Measurements from ENCODE around the gene HOMEZ.

HOMEZ gene

DNA sequence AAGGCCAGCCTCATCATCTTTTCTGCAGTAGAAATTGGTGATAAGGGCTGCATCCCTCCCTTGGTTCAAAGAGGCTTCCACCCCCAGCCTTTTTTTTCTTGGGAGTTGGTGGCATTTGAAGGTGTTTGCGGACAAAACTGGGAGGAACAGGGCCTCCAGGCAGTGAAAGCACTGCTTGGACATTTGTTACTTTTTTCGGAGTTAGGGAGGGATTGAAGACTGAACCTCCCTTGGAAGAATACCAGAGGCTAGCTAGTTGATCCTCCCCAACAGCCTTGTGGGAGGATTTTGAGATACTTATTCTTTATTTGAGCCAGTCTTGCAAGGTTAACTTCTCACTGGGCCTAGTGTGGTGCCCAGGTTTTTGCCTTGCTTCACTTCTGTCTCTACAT lies 38.5 kb upstream of the HOMEZ start:
- Histone ChIP-seq H3K9me3 (ENCODE audit: control extremely low read depth in 1 of 5, control insufficient read depth in 4 of 5, insufficient read depth in 2 of 5, low read depth in 1 of 5, low read length in 4 of 5) (no peaks in the 10 kb centered on the region), H3K4me3 (ENCODE audit: control insufficient read depth in 1 of 7, extremely low read depth in 1 of 7, insufficient read depth in 4 of 7, low read depth in 2 of 7, low read length in 6 of 7) (no peak overlapping the region), H3K36me3 (ENCODE audit: control insufficient read depth in 4 of 4, insufficient read depth in 4 of 4, low read length in 3 of 4) (peaks cover 13 to 29% (median 25%) of the 10 kb centered on the region in 4 experiments), H3K4me1 (ENCODE audit: control extremely low read depth in 1 of 4, control insufficient read depth in 4 of 4, insufficient read depth in 4 of 4, low read length in 3 of 4) (peaks cover 8 to 25% (median 22%) of the 10 kb centered on the region in 4 experiments), H3K27ac (ENCODE audit: insufficient read depth in 1 of 2, low read depth in 1 of 2, low read length in 2 of 2, poor library complexity in 1 of 2, severe bottlenecking in 2 of 2) (no peak overlapping the region), H3K27me3 (replicated peaks in 2 of 5; ENCODE audit: control insufficient read depth in 4 of 5, insufficient read depth in 5 of 5, low read length in 4 of 5) (no peaks in the 10 kb centered on the region)
- ChIA-PET CTCF (interaction anchor here (0.7 to 1.6 kb wide), 4 partner anchors 9 to 55 kb away, joined by 3 to 4 read pairs (median 3); no protein-coding TSS in a partner anchor), POLR2A (no interaction called here)
- 100% methylated on average over 2 of the region's 2 CpGs for WGBS (ENCODE audit: insufficient coverage)
- DNase-seq, result no peak

DNA sequence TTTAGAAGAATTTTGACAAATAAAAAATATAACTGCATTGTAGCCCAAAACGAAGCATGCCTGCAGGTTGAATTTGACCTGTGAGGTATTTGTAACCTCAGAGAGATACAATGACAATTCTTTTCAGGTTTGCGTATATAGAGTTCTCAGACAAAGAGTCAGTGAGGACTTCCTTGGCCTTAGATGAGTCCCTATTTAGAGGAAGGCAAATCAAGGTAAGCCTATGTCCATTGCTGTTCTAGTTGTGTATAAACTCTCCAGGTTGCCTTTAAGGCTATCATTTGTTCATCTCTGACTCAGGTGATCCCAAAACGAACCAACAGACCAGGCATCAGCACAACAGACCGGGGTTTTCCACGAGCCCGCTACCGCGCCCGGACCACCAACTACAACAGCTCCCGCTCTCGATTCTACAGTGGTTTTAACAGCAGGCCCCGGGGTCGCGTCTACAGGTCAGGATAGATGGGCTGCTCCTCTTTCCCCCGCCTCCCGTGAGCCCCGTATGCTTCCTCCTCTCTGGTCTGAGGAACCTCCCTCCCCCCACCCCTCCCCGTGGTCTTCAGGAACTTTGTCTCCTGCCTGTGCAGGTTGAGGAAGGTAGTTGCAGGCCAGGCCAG lies 38.0 kb upstream of the HOMEZ start:
- peaks cover 13 to 29% (median 25%) of the 10 kb centered on the region in 4 experiments for H3K36me3 ChIP-seq (ENCODE audit: control insufficient read depth in 4 of 4, insufficient read depth in 4 of 4, low read length in 3 of 4)
- peaks cover 8 to 25% (median 22%) of the 10 kb centered on the region in 4 experiments for H3K4me1 ChIP-seq (ENCODE audit: control extremely low read depth in 1 of 4, control insufficient read depth in 4 of 4, insufficient read depth in 4 of 4, low read length in 3 of 4)
- 91% methylated on average over 14 of the region's 18 CpGs for WGBS (ENCODE audit: insufficient coverage)
- DNase-seq, result no peak
- H3K27ac ChIP-seq (ENCODE audit: insufficient read depth in 1 of 2, low read depth in 1 of 2, low read length in 2 of 2, poor library complexity in 1 of 2, severe bottlenecking in 2 of 2), result no peak overlapping the region
- ChIA-PET POLR2A (no interaction called here), CTCF (interaction anchor here (1.1 to 9.1 kb wide), 6 partner anchors 9 to 236 kb away, joined by 3 to 177 read pairs (median 4); partner anchors contain the start of genes BCL2L2 and PPP1R3E)
- H3K27me3 ChIP-seq (replicated peaks in 2 of 5; ENCODE audit: control insufficient read depth in 4 of 5, insufficient read depth in 5 of 5, low read length in 4 of 5), result no peaks in the 10 kb centered on the region
- H3K9me3 ChIP-seq (ENCODE audit: control extremely low read depth in 1 of 5, control insufficient read depth in 4 of 5, insufficient read depth in 2 of 5, low read depth in 1 of 5, low read length in 4 of 5), result no peaks in the 10 kb centered on the region
- H3K4me3 ChIP-seq (ENCODE audit: control insufficient read depth in 1 of 7, extremely low read depth in 1 of 7, insufficient read depth in 4 of 7, low read depth in 2 of 7, low read length in 6 of 7), result no peak overlapping the region

- H3K27me3 ChIP-seq (replicated peaks in 2 of 5; ENCODE audit: control insufficient read depth in 4 of 5, insufficient read depth in 5 of 5, low read length in 4 of 5), result no peaks in the 10 kb centered on the region
- peaks cover 13 to 29% (median 25%) of the 10 kb centered on the region in 4 experiments for H3K36me3 ChIP-seq (ENCODE audit: control insufficient read depth in 4 of 4, insufficient read depth in 4 of 4, low read length in 3 of 4)
- DNase-seq, result no peak
- ChIA-PET CTCF (interaction anchor here (0.6 to 9.1 kb wide), 14 partner anchors 12 to 241 kb away, joined by 3 to 177 read pairs (median 4); partner anchors contain the start of genes BCL2L2, CMTM5, HOMEZ and PPP1R3E), POLR2A (interaction anchor here (0.7 to 2.9 kb wide), 4 partner anchors 16 to 156 kb away, joined by 3 to 38 read pairs (median 8); partner anchors contain the start of genes BCL2L2 and PPP1R3E)
- H3K9me3 ChIP-seq (ENCODE audit: control extremely low read depth in 1 of 5, control insufficient read depth in 4 of 5, insufficient read depth in 2 of 5, low read depth in 1 of 5, low read length in 4 of 5), result no peaks in the 10 kb centered on the region
- peaks cover 8 to 25% (median 22%) of the 10 kb centered on the region in 4 experiments for H3K4me1 ChIP-seq (ENCODE audit: control extremely low read depth in 1 of 4, control insufficient read depth in 4 of 4, insufficient read depth in 4 of 4, low read length in 3 of 4)
- peak overlapping the region; percentile 89 to 92 for H3K27ac ChIP-seq (ENCODE audit: insufficient read depth in 1 of 2, low read depth in 1 of 2, low read length in 2 of 2, poor library complexity in 1 of 2, severe bottlenecking in 2 of 2)
- WGBS (ENCODE audit: insufficient coverage), result 85% methylated on average over 5 of the region's 10 CpGs
- H3K4me3 ChIP-seq (ENCODE audit: control insufficient read depth in 1 of 7, extremely low read depth in 1 of 7, insufficient read depth in 4 of 7, low read depth in 2 of 7, low read length in 6 of 7), result peak overlapping the region; percentile 66 to 93 (median 83)
Measured at GRCh38 chr14:23322568-23323517, 36.9 kb upstream of the HOMEZ start.

- Histone ChIP-seq H3K27me3 (replicated peaks in 2 of 5; ENCODE audit: control insufficient read depth in 4 of 5, insufficient read depth in 5 of 5, low read length in 4 of 5) (no peaks in the 10 kb centered on the region), H3K27ac (ENCODE audit: insufficient read depth in 1 of 2, low read depth in 1 of 2, low read length in 2 of 2, poor library complexity in 1 of 2, severe bottlenecking in 2 of 2) (peak overlapping the region; percentile 89 to 92), H3K4me3 (ENCODE audit: control insufficient read depth in 1 of 7, extremely low read depth in 1 of 7, insufficient read depth in 4 of 7, low read depth in 2 of 7, low read length in 6 of 7) (peak overlapping the region; percentile 66 to 93 (median 83)), H3K9me3 (ENCODE audit: control extremely low read depth in 1 of 5, control insufficient read depth in 4 of 5, insufficient read depth in 2 of 5, low read depth in 1 of 5, low read length in 4 of 5) (no peaks in the 10 kb centered on the region), H3K36me3 (ENCODE audit: control insufficient read depth in 4 of 4, insufficient read depth in 4 of 4, low read length in 3 of 4) (peaks cover 13 to 35% (median 27%) of the 10 kb centered on the region in 4 experiments), H3K4me1 (ENCODE audit: control extremely low read depth in 1 of 4, control insufficient read depth in 4 of 4, insufficient read depth in 4 of 4, low read length in 3 of 4) (peaks cover 8 to 25% (median 22%) of the 10 kb centered on the region in 4 experiments)
- ChIA-PET CTCF (interaction anchor here (0.6 to 9.1 kb wide), 15 partner anchors 13 to 776 kb away, joined by 3 to 177 read pairs (median 4); partner anchors contain the start of genes BCL2L2, CMTM5, HOMEZ and PPP1R3E), POLR2A (interaction anchor here (0.6 to 2.9 kb wide), 8 partner anchors 15 to 237 kb away, joined by 3 to 38 read pairs (median 5); partner anchors contain the start of genes BCL2L2, HOMEZ, PPP1R3E and SLC22A17)
- under 1% methylated on average over 24 of the region's 64 CpGs for WGBS (ENCODE audit: insufficient coverage)
- DNase-seq, result peak; percentile 32 to 67 (median 65)
Measured at GRCh38 chr14:23321572-23322547, 35.9 kb upstream of the HOMEZ start.

DNA sequence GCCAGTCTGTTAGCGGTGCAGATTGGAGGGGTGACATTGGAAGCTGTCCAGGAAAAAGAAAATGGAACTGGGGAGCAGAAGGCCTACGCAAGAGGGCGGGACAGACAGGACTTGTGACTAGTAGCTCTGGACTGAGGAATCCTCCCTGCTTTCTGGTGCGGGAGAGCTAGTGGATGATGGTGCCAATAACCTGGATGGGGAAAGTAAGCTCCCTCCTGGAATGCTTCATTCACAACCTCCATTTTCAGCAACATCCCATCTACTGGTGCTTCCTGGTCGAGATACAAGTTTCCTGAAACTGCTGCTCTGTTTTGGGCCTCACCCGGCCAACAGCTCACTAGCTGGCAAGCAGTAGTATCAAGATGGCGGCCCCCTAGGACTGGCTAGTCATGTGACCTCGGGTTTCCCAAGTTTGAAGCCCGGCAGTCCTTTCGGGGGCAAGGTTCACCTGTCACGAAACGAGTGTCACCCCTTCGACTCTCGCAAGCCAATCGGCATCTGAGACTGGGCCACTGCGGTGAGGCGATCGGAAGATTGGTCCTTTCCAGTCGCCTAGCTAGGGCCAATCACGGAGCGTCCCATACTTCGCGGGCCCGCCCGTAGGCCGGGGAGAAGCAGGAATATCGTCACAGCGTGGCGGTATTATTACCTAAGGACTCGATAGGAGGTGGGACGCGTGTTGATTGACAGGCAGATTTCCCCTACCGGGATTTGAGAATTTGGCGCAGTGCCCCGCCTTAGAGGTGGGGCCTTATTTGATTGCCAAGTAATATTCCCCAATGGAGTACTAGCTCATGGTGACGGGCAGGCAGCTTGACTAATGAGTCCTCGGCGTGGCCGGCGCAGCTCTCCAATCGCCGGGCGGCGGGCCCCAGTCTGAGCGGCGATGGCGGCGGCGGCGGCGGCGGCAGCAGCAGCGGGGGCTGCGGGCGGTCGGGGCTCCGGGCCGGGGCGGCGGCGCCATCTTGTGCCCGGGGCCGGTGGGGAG lies 34.9 kb upstream of the HOMEZ start, which contains the start of gene PABPN1:
TSS of gene PABPN1 (plus strand) at position 874 of the 988 bp plus-strand sequence. CDS start at position 887, 13 bp downstream.
- WGBS (ENCODE audit: insufficient coverage), result under 1% methylated on average over 61 of the region's 63 CpGs
- Histone ChIP-seq H3K9me3 (ENCODE audit: control extremely low read depth in 1 of 5, control insufficient read depth in 4 of 5, insufficient read depth in 2 of 5, low read depth in 1 of 5, low read length in 4 of 5) (no peaks in the 10 kb centered on the region), H3K4me3 (ENCODE audit: control insufficient read depth in 1 of 7, extremely low read depth in 1 of 7, insufficient read depth in 4 of 7, low read depth in 2 of 7, low read length in 6 of 7) (peak within 1 kb of the TSS; percentile 66 to 93 (median 83)), H3K27ac (ENCODE audit: insufficient read depth in 1 of 2, low read depth in 1 of 2, low read length in 2 of 2, poor library complexity in 1 of 2, severe bottlenecking in 2 of 2) (peak within 1 kb of the TSS; percentile 89 to 92), H3K4me1 (ENCODE audit: control extremely low read depth in 1 of 4, control insufficient read depth in 4 of 4, insufficient read depth in 4 of 4, low read length in 3 of 4) (peaks cover 8 to 25% (median 22%) of the 10 kb centered on the region in 4 experiments), H3K36me3 (ENCODE audit: control insufficient read depth in 4 of 4, insufficient read depth in 4 of 4, low read length in 3 of 4) (peaks cover 13 to 33% (median 26%) of the 10 kb centered on the region in 4 experiments), H3K27me3 (replicated peaks in 2 of 5; ENCODE audit: control insufficient read depth in 4 of 5, insufficient read depth in 5 of 5, low read length in 4 of 5) (no peaks in the 10 kb centered on the region)
- peak; percentile 100 for DNase-seq
- ChIA-PET POLR2A (interaction anchor here (0.5 to 2.9 kb wide), 7 partner anchors 14 to 235 kb away, joined by 3 to 38 read pairs (median 4); partner anchors contain the start of genes BCL2L2, HOMEZ, PPP1R3E and SLC22A17), CTCF (interaction anchor here (0.6 to 9.1 kb wide), 8 partner anchors 18 to 777 kb away, joined by 3 to 177 read pairs (median 4); partner anchors contain the start of genes BCL2L2, CMTM5 and PPP1R3E)
